ENCODE data around the gene TTLL1. TPM values are rescaled to one million over a fixed set of nuclear protein-coding genes. Genes with fewer than 3 reads are reported as not detected.

TTLL1 gene
- total and polyA plus RNA-seq, 2 donors (not counting 1 experiment from before 2014, with no cell fraction given): 15.7 to 15.8 TPM

DNA sequence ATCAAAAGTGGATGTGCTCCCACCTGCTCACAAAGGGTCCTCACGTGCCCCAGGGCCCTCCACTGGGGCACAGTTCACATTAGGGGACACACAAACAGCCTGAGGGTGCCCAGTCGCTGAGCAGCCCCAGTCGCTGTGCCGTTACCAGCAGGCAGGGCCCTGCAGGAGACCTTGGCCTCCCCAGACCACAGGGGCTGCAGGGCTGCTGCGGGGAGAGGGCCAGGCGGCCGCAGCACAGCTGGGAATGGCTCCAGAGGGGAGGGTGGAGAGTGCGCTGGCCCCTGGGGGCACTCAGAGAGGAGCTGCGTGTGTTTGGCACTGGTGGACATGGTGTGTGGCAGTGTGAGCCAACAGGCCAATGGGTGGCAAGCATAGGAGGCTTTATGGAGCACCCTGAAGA, 53.9 kb downstream of the TTLL1 start:
- TF ChIP-seq EZH2 (IDR thresholded peaks at IDR 0.05; ENCODE audit: low read length, missing control alignments): no peak
- TF ChIP-seq CTCF (conservative IDR thresholded peaks at IDR 0.05 in 1 of 2, IDR thresholded peaks at IDR 0.05 in 1 of 2; ENCODE audit: low read depth in 1 of 2, low read length in 2 of 2): no peak
- Histone ChIP-seq H3K79me2 (ENCODE audit: control insufficient read depth, insufficient read depth, low read length) (no peaks in the 10 kb centered on the region), H2AFZ (ENCODE audit: low read length) (no peak overlapping the region), H3K27ac (ENCODE audit: insufficient read depth, low read length) (no peak overlapping the region), H3K27me3 (ENCODE audit: control insufficient read depth, insufficient read depth, low read length) (no peaks in the 10 kb centered on the region), H3K9me3 (ENCODE audit: control insufficient read depth, insufficient read depth, low read depth, low read length) (no peaks in the 10 kb centered on the region), H4K20me1 (ENCODE audit: control insufficient read depth, extremely low read depth, insufficient read depth, low read length) (no peaks in the 10 kb centered on the region), H3K4me2 (ENCODE audit: extremely low read depth, insufficient read depth, low read length) (no peak overlapping the region), H3K9ac (ENCODE audit: insufficient read depth, low read length) (no peak overlapping the region), H3K4me1 (ENCODE audit: control insufficient read depth, extremely low read depth, insufficient read depth, low read length) (no peaks in the 10 kb centered on the region), H3K4me3 (replicated peaks in 1 of 4; ENCODE audit: control extremely low read depth in 1 of 4, insufficient read depth in 1 of 4, low read depth in 3 of 4, low read length in 4 of 4) (no peak overlapping the region), H3K36me3 (ENCODE audit: control insufficient read depth, insufficient read depth, low read length) (no peaks in the 10 kb centered on the region)
- DNase-seq (ENCODE audit: low read depth in 2 of 2): no peak

DNA sequence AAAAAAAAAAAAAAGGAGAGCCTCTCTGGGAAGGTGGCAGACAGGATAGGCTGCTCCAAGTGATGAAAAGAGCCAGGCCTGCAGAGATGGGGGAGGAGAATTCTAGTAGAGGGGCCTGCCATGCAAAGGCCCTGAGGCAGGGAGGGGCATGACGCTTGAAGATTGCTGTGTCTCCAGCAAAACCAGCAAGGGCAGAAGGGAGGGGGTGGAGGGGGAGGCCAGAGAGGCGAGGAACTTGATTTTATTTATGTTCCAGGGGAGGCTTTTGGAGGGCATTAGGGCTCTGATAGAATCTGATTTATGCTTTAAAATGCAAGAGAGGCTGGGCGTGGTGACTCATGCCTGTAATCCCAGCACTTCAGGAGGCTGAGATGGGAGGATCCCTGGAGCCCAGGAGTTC, 57.6 kb downstream of the TTLL1 start:
- no peak overlapping the region for H3K9ac ChIP-seq (ENCODE audit: insufficient read depth, low read length)
- H3K79me2 ChIP-seq (ENCODE audit: control insufficient read depth, insufficient read depth, low read length): no peaks in the 10 kb centered on the region
- H4K20me1 ChIP-seq (ENCODE audit: control insufficient read depth, extremely low read depth, insufficient read depth, low read length): no peaks in the 10 kb centered on the region
- no peak overlapping the region for H3K27ac ChIP-seq (ENCODE audit: insufficient read depth, low read length)
- no peak overlapping the region for H3K4me2 ChIP-seq (ENCODE audit: extremely low read depth, insufficient read depth, low read length)
- no peaks in the 10 kb centered on the region for H3K4me1 ChIP-seq (ENCODE audit: control insufficient read depth, extremely low read depth, insufficient read depth, low read length)
- no peaks in the 10 kb centered on the region for H3K9me3 ChIP-seq (ENCODE audit: control insufficient read depth, insufficient read depth, low read depth, low read length)
- no peak overlapping the region for H2AFZ ChIP-seq (ENCODE audit: low read length)
- DNase-seq (ENCODE audit: low read depth in 2 of 2): no peak
- TF ChIP-seq CTCF (conservative IDR thresholded peaks at IDR 0.05 in 1 of 2, IDR thresholded peaks at IDR 0.05 in 1 of 2; ENCODE audit: low read depth in 1 of 2, low read length in 2 of 2): no peak
- TF ChIP-seq EZH2 (IDR thresholded peaks at IDR 0.05; ENCODE audit: low read length, missing control alignments): no peak
- no peaks in the 10 kb centered on the region for H3K27me3 ChIP-seq (ENCODE audit: control insufficient read depth, insufficient read depth, low read length)
- no peaks in the 10 kb centered on the region for H3K36me3 ChIP-seq (ENCODE audit: control insufficient read depth, insufficient read depth, low read length)
- H3K4me3 ChIP-seq (replicated peaks in 1 of 4; ENCODE audit: control extremely low read depth in 1 of 4, insufficient read depth in 1 of 4, low read depth in 3 of 4, low read length in 4 of 4): no peak overlapping the region

GRCh38 chr22:43018615-43019014, 70.6 kb downstream of the TTLL1 start:
- Histone ChIP-seq H3K4me2 (ENCODE audit: extremely low read depth, insufficient read depth, low read length) (no peak overlapping the region), H3K4me3 (replicated peaks in 1 of 4; ENCODE audit: control extremely low read depth in 1 of 4, insufficient read depth in 1 of 4, low read depth in 3 of 4, low read length in 4 of 4) (no peak overlapping the region), H3K4me1 (ENCODE audit: control insufficient read depth, extremely low read depth, insufficient read depth, low read length) (no peaks in the 10 kb centered on the region), H3K9me3 (ENCODE audit: control insufficient read depth, insufficient read depth, low read depth, low read length) (no peaks in the 10 kb centered on the region), H3K79me2 (ENCODE audit: control insufficient read depth, insufficient read depth, low read length) (peaks cover 9% of the 10 kb centered on the region), H3K36me3 (ENCODE audit: control insufficient read depth, insufficient read depth, low read length) (no peaks in the 10 kb centered on the region), H4K20me1 (ENCODE audit: control insufficient read depth, extremely low read depth, insufficient read depth, low read length) (no peaks in the 10 kb centered on the region), H3K9ac (ENCODE audit: insufficient read depth, low read length) (no peak overlapping the region), H3K27me3 (ENCODE audit: control insufficient read depth, insufficient read depth, low read length) (no peaks in the 10 kb centered on the region), H3K27ac (ENCODE audit: insufficient read depth, low read length) (no peak overlapping the region), H2AFZ (ENCODE audit: low read length) (no peak overlapping the region)
- DNase-seq (ENCODE audit: low read depth in 2 of 2): no peak
- TF ChIP-seq EZH2 (IDR thresholded peaks at IDR 0.05; ENCODE audit: low read length, missing control alignments) (no peak), CTCF (conservative IDR thresholded peaks at IDR 0.05 in 1 of 2, IDR thresholded peaks at IDR 0.05 in 1 of 2; ENCODE audit: low read depth in 1 of 2, low read length in 2 of 2) (no peak)

All from fibroblast of lung (primary cell).